Measurements from ENCODE around the gene CLASRP.

GRCh38 chr19:45104658-45105349 is 66.0 kb downstream of the CLASRP start:
- TF ChIP-seq, protein P1, sequence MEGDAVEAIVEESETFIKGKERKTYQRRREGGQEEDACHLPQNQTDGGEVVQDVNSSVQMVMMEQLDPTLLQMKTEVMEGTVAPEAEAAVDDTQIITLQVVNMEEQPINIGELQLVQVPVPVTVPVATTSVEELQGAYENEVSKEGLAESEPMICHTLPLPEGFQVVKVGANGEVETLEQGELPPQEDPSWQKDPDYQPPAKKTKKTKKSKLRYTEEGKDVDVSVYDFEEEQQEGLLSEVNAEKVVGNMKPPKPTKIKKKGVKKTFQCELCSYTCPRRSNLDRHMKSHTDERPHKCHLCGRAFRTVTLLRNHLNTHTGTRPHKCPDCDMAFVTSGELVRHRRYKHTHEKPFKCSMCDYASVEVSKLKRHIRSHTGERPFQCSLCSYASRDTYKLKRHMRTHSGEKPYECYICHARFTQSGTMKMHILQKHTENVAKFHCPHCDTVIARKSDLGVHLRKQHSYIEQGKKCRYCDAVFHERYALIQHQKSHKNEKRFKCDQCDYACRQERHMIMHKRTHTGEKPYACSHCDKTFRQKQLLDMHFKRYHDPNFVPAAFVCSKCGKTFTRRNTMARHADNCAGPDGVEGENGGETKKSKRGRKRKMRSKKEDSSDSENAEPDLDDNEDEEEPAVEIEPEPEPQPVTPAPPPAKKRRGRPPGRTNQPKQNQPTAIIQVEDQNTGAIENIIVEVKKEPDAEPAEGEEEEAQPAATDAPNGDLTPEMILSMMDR (IDR thresholded peaks at IDR 0.05) = no peak
- no peak for TF ChIP-seq ZFX (IDR thresholded peaks at IDR 0.05; ENCODE audit: borderline replicate concordance)
